PC-9 (cell line): Measurements from ENCODE around the gene MADD.

Source experiments
- EZH2 ChIP-seq: fragments of 200-600 bp; sonication (generic); IDR thresholded peaks from 2 replicates; pipeline ENCODE4 v1.8.0; 2017; ENCODE audit warnings: antibody characterized with exemption, low read depth
- TF ChIP-seq, protein P1 (sequence below): fragments of 200-600 bp; sonication (generic); conservative IDR thresholded peaks from 2 replicates; pipeline ENCODE4 v1.6.1; 2017; ENCODE audit warnings: mixed run types, antibody characterized with exemption, mild to moderate bottlenecking, moderate library complexity

- TF ChIP-seq, protein P1, sequence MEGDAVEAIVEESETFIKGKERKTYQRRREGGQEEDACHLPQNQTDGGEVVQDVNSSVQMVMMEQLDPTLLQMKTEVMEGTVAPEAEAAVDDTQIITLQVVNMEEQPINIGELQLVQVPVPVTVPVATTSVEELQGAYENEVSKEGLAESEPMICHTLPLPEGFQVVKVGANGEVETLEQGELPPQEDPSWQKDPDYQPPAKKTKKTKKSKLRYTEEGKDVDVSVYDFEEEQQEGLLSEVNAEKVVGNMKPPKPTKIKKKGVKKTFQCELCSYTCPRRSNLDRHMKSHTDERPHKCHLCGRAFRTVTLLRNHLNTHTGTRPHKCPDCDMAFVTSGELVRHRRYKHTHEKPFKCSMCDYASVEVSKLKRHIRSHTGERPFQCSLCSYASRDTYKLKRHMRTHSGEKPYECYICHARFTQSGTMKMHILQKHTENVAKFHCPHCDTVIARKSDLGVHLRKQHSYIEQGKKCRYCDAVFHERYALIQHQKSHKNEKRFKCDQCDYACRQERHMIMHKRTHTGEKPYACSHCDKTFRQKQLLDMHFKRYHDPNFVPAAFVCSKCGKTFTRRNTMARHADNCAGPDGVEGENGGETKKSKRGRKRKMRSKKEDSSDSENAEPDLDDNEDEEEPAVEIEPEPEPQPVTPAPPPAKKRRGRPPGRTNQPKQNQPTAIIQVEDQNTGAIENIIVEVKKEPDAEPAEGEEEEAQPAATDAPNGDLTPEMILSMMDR, result no peak
- TF ChIP-seq EZH2, result no peak
These were observed 88.8 kb downstream of the MADD start for GRCh38 chr11:47358731-47359051.
